Measurements from ENCODE around the gene PAK4.

- no peak for TF ChIP-seq CTCF (IDR thresholded peaks at IDR 0.05)
- TF ChIP-seq ARID4B (CRISPR knock-in tag; IDR thresholded peaks at IDR 0.05; ENCODE audit: borderline replicate concordance): no peak
- no peak for TF ChIP-seq FOXJ3 (CRISPR knock-in tag; IDR thresholded peaks at IDR 0.05; ENCODE audit: borderline replicate concordance)
- no peak for TF ChIP-seq ZNF512 (CRISPR knock-in tag; IDR thresholded peaks at IDR 0.05; ENCODE audit: borderline replicate concordance)
- TF ChIP-seq NFYB (CRISPR knock-in tag; conservative IDR thresholded peaks at IDR 0.05; ENCODE audit: low read depth): no peak
- no peak for TF ChIP-seq ESRRA (CRISPR knock-in tag; IDR thresholded peaks at IDR 0.05; ENCODE audit: borderline replicate concordance)
- TF ChIP-seq PRRX2 (CRISPR knock-in tag; IDR thresholded peaks at IDR 0.05): no peak
- no peak for TF ChIP-seq HMGXB4 (CRISPR knock-in tag; IDR thresholded peaks at IDR 0.05)
- TF ChIP-seq FOXP1 (CRISPR knock-in tag; IDR thresholded peaks at IDR 0.05; ENCODE audit: borderline replicate concordance): no peak
- TF ChIP-seq MAX (CRISPR knock-in tag; IDR thresholded peaks at IDR 0.05): no peak
- no peak for TF ChIP-seq SMAD3 (CRISPR knock-in tag; IDR thresholded peaks at IDR 0.05; ENCODE audit: borderline replicate concordance)
Measured at GRCh38 chr19:39207293-39207836, 81.8 kb downstream of the PAK4 start.
